GM18867 (cell line): ENCODE data around the gene RPN1.
"Not testable (repeated sequence)": the region's sequence is repeated elsewhere in the genome, so short reads cannot be mapped to it uniquely, and the experiment has no call there.

Experiments
- ATAC-seq: cut with Tn5 transposase; IDR thresholded peaks from one replicate; pipeline ENCODE4 v1.9.1; 2021; ENCODE audit warnings: mild to moderate bottlenecking, moderate library complexity; ENCODE audit not compliant: unreplicated experiment

The RPN1 gene

GRCh38 chr3:128613083-128613829 is 37.4 kb downstream of the RPN1 start:
- ATAC-seq: no peak

GRCh38 chr3:128610451-128611070 is 40.1 kb downstream of the RPN1 start:
- ATAC-seq: no peak

- no peak for ATAC-seq
Observed at GRCh38 chr3:128609294-128609693, 41.3 kb downstream of the RPN1 start.

GRCh38 chr3:128607710-128608048 is 42.9 kb downstream of the RPN1 start:
- no peak for ATAC-seq

- ATAC-seq: no peak
Observed at GRCh38 chr3:128606094-128606493, 44.5 kb downstream of the RPN1 start.

GRCh38 chr3:128605091-128606046 is 45.2 kb downstream of the RPN1 start:
- no peak for ATAC-seq

- no peak for ATAC-seq
Observed at GRCh38 chr3:128603811-128604775, 46.5 kb downstream of the RPN1 start.

- ATAC-seq: no peak
Observed at GRCh38 chr3:128603313-128603712, 47.3 kb downstream of the RPN1 start.

- ATAC-seq: no peak
Observed at GRCh38 chr3:128598884-128599664, 51.5 kb downstream of the RPN1 start.

- no peak for ATAC-seq
Observed at GRCh38 chr3:128597900-128598299, 52.7 kb downstream of the RPN1 start.

GRCh38 chr3:128592864-128593263 is 57.8 kb downstream of the RPN1 start:
- no peak for ATAC-seq

GRCh38 chr3:128591738-128592426 is 58.7 kb downstream of the RPN1 start:
- no peak for ATAC-seq

- no peak for ATAC-seq
Observed at GRCh38 chr3:128590948-128591347, 59.7 kb downstream of the RPN1 start.

GRCh38 chr3:128589985-128590384 is 60.6 kb downstream of the RPN1 start:
- ATAC-seq: not testable (repeated sequence)

GRCh38 chr3:128588147-128588546 is 62.5 kb downstream of the RPN1 start:
- ATAC-seq: no peak

- ATAC-seq: no peak
Observed at GRCh38 chr3:128587391-128587790, 63.2 kb downstream of the RPN1 start.

- not testable (repeated sequence) for ATAC-seq
Observed at GRCh38 chr3:128586932-128587331, 63.7 kb downstream of the RPN1 start.

GRCh38 chr3:128586391-128586790 is 64.2 kb downstream of the RPN1 start:
- ATAC-seq: not testable (repeated sequence)

- no peak for ATAC-seq
Observed at GRCh38 chr3:128585974-128586373, 64.6 kb downstream of the RPN1 start.
